Stomach (tissue), 9 donors: ENCODE measurements around the gene TAF6. TPM values are rescaled to one million over a fixed set of nuclear protein-coding genes. Genes with fewer than 3 reads are reported as not detected.
"Not testable (repeated sequence)": the region's sequence is repeated elsewhere in the genome, so short reads cannot be mapped to it uniquely, and the experiment has no call there.

Source experiments
- DNase-seq, 2 donors: peaks; one replicate each; pipeline versions ENCODE4 v3.0.0 to v3.0.0-alpha.2; 2013 to 2019
- H3K27ac ChIP-seq, 5 donors: fragments of 200-600 bp in 4 of 5; sonication (generic) in 4 of 5; one replicate each; pipeline ENCODE4 v1.5.1; 2013 to 2019; ENCODE audit warnings: mild to moderate bottlenecking in 1 of 5, moderate library complexity in 1 of 5
- H3K27me3 ChIP-seq, 3 donors: fragments of 200-600 bp; sonication (generic); one replicate each; pipeline ENCODE4 v1.5.1; 2017 to 2019; ENCODE audit warnings: mixed run types in 1 of 3
- H3K36me3 ChIP-seq, 4 donors: fragments of 200-600 bp; sonication (generic); 1 replicate in 3 of 4; 2 replicates in 1 of 4; pipeline ENCODE4 v1.5.1; 2016 to 2019
- H3K4me1 ChIP-seq, 4 donors: fragments of 200-600 bp; sonication (generic); one replicate each; pipeline ENCODE4 v1.5.1; 2016 to 2019
- H3K4me3 ChIP-seq, 4 donors: fragments of 200-600 bp; sonication (generic) in 3 of 4; one replicate each; pipeline ENCODE4 v1.5.1; 2016 to 2019; ENCODE audit warnings: mild to moderate bottlenecking in 1 of 4
- H3K9me3 ChIP-seq, 4 donors: fragments of 200-600 bp; sonication (generic); one replicate each; pipeline ENCODE4 v1.5.1; 2016 to 2019
- EP300 ChIP-seq: sonication (generic); formaldehyde crosslinking; IDR thresholded peaks from one replicate; pipeline ENCODE4 v1.6.1; 2017; ENCODE audit warnings: antibody characterized with exemption
- POLR2A ChIP-seq, 4 donors: fragments of 450-650 bp; IDR thresholded peaks; one replicate each; pipeline ENCODE4 v1.6.1; 2016; ENCODE audit warnings: antibody characterized with exemption in 4 of 4, control low read depth in 2 of 4, mild to moderate bottlenecking in 1 of 4, moderate library complexity in 1 of 4
- POLR2AphosphoS5 ChIP-seq, 3 donors: sonication (generic); formaldehyde crosslinking; IDR thresholded peaks; one replicate each; pipeline ENCODE4 v1.6.1; 2016; ENCODE audit warnings: antibody characterized with exemption in 3 of 3
- WGBS, 5 donors: extraction: QIAGEN DNeasy Blood & Tissue Kit in 3 of 5; methylation state at CpG; one replicate each; pipeline versions ENCODE4 v1.1.5 to v1.1.7; 2013 to 2018; 5-methylcytosine and 5-hydroxymethylcytosine counted together
- intact Hi-C: fragments of 100-400 bp; cut with DNase I; formaldehyde crosslinking; loops from one replicate; pipeline ENCODE4 v1.15.1; 2023; ENCODE audit warnings: low total_unique reads
- polyA plus RNA-seq, 3 donors: library from polyadenylated mRNA; stranded (reverse); fragments of 200-250 nt; gene quantifications; one replicate each; pipeline ENCODE4 v1.2.3, GENCODE V29; 2013
- total RNA-seq, 5 donors: library from RNA; depleted of rRNA; stranded (reverse); fragments of >200 nt; gene quantifications; one replicate each; pipeline versions ENCODE4 v1.1.0 to v1.2.3, GENCODE V29; 2014 to 2016
- TF ChIP-seq, protein P1 (sequence below), 7 experiments: fragments of 450-650 bp in 4 of 7; fragments of 200-600 bp in 3 of 7; sonication (generic) in 3 of 7; IDR thresholded peaks; one replicate each; pipeline ENCODE4 v1.5.1; 2016 to 2019; ENCODE audit warnings: antibody characterized with exemption in 7 of 7, control low read depth in 2 of 7, mild to moderate bottlenecking in 1 of 7
- donor health status: healthy with polysubstance abuse.
- donor health status: Bipolar disorder and iron deficiency.
- donor health status: healthy.

Gene TAF6
- total and polyA plus RNA-seq, 8 donors = 15.4 to 106 (median 28.4) TPM

DNA sequence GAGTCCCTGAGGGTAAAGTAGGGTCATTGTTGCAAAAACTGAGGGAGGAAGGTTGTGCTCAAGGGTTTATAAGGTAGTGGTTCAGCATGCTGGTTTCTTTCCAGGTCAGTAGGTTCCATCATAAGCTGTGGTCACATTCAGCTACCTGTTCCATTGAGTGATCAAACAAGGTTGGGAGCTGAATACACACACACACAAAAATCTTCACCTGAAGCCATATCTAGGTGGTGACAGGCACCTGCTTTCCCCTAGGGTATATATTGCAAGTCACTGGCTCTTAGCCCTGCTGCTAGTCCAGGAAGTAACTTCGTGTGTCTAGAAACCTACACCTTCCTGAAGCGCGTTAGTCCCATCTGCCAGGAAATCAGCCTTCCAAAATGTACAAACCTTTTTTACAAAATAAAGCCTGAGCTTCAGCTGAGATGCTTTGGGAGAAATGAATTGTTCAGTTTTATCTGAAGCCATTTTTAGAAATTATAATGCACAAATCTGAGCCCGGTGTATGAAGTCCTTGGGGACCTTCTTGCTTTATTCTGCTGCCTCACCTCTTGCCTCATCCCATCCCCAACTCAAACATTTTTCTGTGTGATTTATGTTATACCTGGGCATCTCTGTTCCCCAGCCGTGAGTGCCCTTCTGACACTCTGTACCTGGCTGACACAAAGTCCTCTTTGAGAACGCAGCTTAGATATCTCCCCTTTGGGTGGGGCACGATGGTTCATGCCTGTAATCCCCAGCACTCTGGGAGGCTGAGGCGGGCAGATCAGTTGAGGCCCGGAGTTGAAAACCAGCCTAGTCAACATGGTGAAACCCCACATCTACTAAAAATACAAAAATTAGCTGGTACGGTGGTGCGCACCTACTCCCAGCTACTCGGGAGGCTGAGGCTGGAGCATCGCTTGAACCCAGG is 18.9 kb upstream of the TAF6 start:
- Histone ChIP-seq H3K27ac (peak overlapping the region; percentile 61 to 83 (median 67)), H3K4me3 (no peak overlapping the region), H3K9me3 (no peaks in the 10 kb centered on the region), H3K36me3 (no peaks in the 10 kb centered on the region), H3K27me3 (no peaks in the 10 kb centered on the region), H3K4me1 (peaks cover 5 to 19% (median 11%) of the 10 kb centered on the region in 4 donors)
- intact Hi-C loops = loop anchor here (10.0 kb wide), 1 partner anchor 77 kb away; the partner anchor contains the start of gene PVRIG
- peak; percentile 52 to 63 for DNase-seq
- TF ChIP-seq POLR2A (IDR thresholded peaks at IDR 0.05) (no peak), EP300 (no peak), POLR2AphosphoS5 (IDR thresholded peaks at IDR 0.05) (peak; percentile 6 to 75 (median 61))
- TF ChIP-seq, protein P1, sequence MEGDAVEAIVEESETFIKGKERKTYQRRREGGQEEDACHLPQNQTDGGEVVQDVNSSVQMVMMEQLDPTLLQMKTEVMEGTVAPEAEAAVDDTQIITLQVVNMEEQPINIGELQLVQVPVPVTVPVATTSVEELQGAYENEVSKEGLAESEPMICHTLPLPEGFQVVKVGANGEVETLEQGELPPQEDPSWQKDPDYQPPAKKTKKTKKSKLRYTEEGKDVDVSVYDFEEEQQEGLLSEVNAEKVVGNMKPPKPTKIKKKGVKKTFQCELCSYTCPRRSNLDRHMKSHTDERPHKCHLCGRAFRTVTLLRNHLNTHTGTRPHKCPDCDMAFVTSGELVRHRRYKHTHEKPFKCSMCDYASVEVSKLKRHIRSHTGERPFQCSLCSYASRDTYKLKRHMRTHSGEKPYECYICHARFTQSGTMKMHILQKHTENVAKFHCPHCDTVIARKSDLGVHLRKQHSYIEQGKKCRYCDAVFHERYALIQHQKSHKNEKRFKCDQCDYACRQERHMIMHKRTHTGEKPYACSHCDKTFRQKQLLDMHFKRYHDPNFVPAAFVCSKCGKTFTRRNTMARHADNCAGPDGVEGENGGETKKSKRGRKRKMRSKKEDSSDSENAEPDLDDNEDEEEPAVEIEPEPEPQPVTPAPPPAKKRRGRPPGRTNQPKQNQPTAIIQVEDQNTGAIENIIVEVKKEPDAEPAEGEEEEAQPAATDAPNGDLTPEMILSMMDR (IDR thresholded peaks at IDR 0.05) = no peak
- 47 to 65% (median 61%) methylated on average over 13 of the region's 13 CpGs for WGBS, 5 donors

GRCh38 chr7:100132697-100133151 is 13.6 kb upstream of the TAF6 start:
- intact Hi-C loops = loop anchor here (10.0 kb wide), 1 partner anchor 82 kb away; the partner anchor contains the start of gene PVRIG
- no peaks in the 10 kb centered on the region for H3K36me3 ChIP-seq
- H3K4me1 ChIP-seq = peaks cover 20 to 41% (median 27%) of the 10 kb centered on the region in 4 donors
- H3K27ac ChIP-seq = no peak overlapping the region
- 13 to 23% (median 20%) methylated on average over 3 of the region's 3 CpGs for WGBS, 5 donors
- H3K9me3 ChIP-seq = no peaks in the 10 kb centered on the region
- no peak overlapping the region for H3K4me3 ChIP-seq
- TF ChIP-seq POLR2A (IDR thresholded peaks at IDR 0.05) (no peak), POLR2AphosphoS5 (IDR thresholded peaks at IDR 0.05) (no peak)
- TF ChIP-seq, protein P1 (IDR thresholded peaks at IDR 0.05) = peak in 5 of 7 experiments; percentile 72 to 97 (median 82)
- no peaks in the 10 kb centered on the region for H3K27me3 ChIP-seq
- DNase-seq = peak; percentile 72 to 85

GRCh38 chr7:100132126-100132525 is 13.0 kb upstream of the TAF6 start:
- TF ChIP-seq EP300 (no peak), POLR2A (IDR thresholded peaks at IDR 0.05) (no peak), POLR2AphosphoS5 (IDR thresholded peaks at IDR 0.05) (no peak)
- TF ChIP-seq, protein P1 (IDR thresholded peaks at IDR 0.05) = no peak
- no peaks in the 10 kb centered on the region for H3K27me3 ChIP-seq
- no peaks in the 10 kb centered on the region for H3K9me3 ChIP-seq
- no peak overlapping the region for H3K27ac ChIP-seq
- no peaks in the 10 kb centered on the region for H3K36me3 ChIP-seq
- no peak overlapping the region for H3K4me3 ChIP-seq
- DNase-seq = no peak
- intact Hi-C loops = loop anchor here (10.0 kb wide), 1 partner anchor 83 kb away; the partner anchor contains the start of gene PVRIG
- H3K4me1 ChIP-seq = peaks cover 22 to 43% (median 31%) of the 10 kb centered on the region in 4 donors
- WGBS, 5 donors = 54 to 68% (median 59%) methylated on average over 5 to 7 of the region's 7 CpGs

DNA sequence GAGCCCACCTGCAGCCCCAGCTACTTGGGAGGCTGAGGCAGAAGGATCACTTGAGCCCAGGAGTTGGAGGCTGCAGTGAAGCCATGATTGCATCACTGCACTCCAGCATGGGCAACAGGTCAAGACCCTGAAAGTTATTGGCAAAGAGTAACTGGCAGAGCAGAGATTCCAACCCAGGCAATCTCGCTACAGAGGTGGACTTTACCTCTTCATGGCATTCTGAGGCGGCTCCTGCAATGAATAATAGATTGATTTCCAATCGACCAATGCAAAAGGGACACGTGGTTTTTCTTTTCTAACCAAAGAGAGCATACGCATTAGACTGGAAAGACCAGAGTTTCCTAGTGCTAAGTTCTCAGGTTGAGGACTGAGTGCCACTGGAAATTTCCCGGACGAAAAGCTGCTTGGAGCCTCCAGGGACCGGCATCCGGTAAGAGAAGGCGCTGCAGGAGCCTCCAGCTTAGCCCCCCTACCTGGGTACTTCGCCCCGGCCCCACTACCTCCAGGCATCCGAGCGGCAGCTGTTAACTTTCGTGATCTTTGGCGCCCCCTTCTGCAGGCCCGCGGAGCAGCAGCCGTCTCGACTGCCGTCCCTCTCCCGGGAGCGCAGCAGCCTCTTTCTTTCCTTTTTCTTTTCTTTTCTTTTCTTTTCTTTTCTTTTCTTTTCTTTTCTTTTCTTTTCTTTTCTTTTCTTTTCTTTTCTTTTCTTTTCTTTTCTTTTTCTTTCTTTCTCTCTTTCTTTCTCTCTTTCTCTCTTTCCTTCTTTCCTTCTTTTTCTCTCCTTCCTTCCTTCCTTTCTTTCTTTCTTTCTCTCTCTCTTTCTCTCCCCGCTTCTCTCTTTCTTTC is 11.7 kb upstream of the TAF6 start:
- H3K36me3 ChIP-seq = no peaks in the 10 kb centered on the region
- peaks cover 27 to 49% (median 37%) of the 10 kb centered on the region in 4 donors for H3K4me1 ChIP-seq
- peak overlapping the region in 3 of 4 donors; percentile 11 to 26 (median 20) for H3K4me3 ChIP-seq
- no peak for TF ChIP-seq EP300
- TF ChIP-seq POLR2A (IDR thresholded peaks at IDR 0.05) = no peak
- TF ChIP-seq, protein P1 (IDR thresholded peaks at IDR 0.05) = peak in 5 of 7 experiments; percentile 83 to 90 (median 85)
- TF ChIP-seq POLR2AphosphoS5 (IDR thresholded peaks at IDR 0.05) = no peak
- peak; percentile 88 to 91 for DNase-seq
- peak overlapping the region in 4 of 5 donors; percentile 47 to 67 (median 60) for H3K27ac ChIP-seq
- WGBS, 5 donors = 7 to 10% (median 10%) methylated on average over 24 of the region's 24 CpGs
- no peaks in the 10 kb centered on the region for H3K27me3 ChIP-seq
- H3K9me3 ChIP-seq = no peaks in the 10 kb centered on the region
- intact Hi-C loops = loop anchor here (10.0 kb wide), 1 partner anchor 84 kb away; the partner anchor contains the start of gene PVRIG

DNA sequence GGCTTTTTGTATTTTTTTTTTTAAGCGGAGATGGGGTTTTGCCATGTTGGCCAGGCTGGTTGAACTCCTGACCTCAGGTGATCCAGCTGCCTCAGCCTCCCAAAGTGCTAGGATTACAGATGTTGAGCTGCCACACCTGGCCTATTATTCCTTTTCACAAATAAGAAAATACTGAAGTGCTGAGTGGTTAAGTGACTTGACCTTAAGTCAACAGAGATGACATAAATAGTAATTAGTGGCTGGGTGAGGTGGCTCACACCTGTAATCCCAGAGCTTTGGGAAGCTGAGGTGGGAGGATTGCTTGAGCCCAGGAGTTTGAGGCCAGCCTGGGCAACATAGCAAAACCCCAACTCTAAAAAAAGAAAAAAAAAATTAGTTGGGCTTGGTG is 11.1 kb upstream of the TAF6 start:
- intact Hi-C loops = loop anchor here (10.0 kb wide), 1 partner anchor 85 kb away; the partner anchor contains the start of gene PVRIG
- not testable (repeated sequence) for DNase-seq, H3K9me3 ChIP-seq, H3K36me3 ChIP-seq, H3K27me3 ChIP-seq, H3K4me3 ChIP-seq
- peak overlapping the region in 2 of 5 donors; percentile 47 to 57 for H3K27ac ChIP-seq
- 93 to 100% (median 95%) methylated on average over 1 of the region's 1 CpG for WGBS, 5 donors
- peaks cover 34 to 55% (median 43%) of the 10 kb centered on the region in 4 donors for H3K4me1 ChIP-seq
